Measurements from ENCODE around the gene PPTC7.

GRCh38 chr12:110575326-110575725 lies 7.8 kb downstream of the PPTC7 start:
- no peak for TF ChIP-seq EZH2 (IDR thresholded peaks at IDR 0.05; ENCODE audit: insufficient read depth, poor library complexity, severe bottlenecking)
- no peak for TF ChIP-seq EZH2phosphoT487 (IDR thresholded peaks at IDR 0.05; ENCODE audit: insufficient read depth, low read depth)
